HUES6 (cell line): Measurements from ENCODE around the gene ATL1.
"Not testable (repeated sequence)": the region's sequence is repeated elsewhere in the genome, so short reads cannot be mapped to it uniquely, and the experiment has no call there.

Experiments used
- H3K27ac ChIP-seq: 2 replicates; pipeline ENCODE4 v1.7.0; 2013; ENCODE audit warnings: low read depth, mild to moderate bottlenecking, low read length, inconsistent platforms
- H3K27me3 ChIP-seq: 2 replicates; pipeline ENCODE4 v1.6.1; 2013; ENCODE audit warnings: low read length; ENCODE audit not compliant: control insufficient read depth, insufficient read depth
- H3K36me3 ChIP-seq: 2 replicates; pipeline ENCODE4 v1.6.1; 2013; ENCODE audit warnings: low read length; ENCODE audit not compliant: control insufficient read depth, insufficient read depth
- H3K4me1 ChIP-seq: 2 replicates; pipeline ENCODE4 v1.6.1; 2013; ENCODE audit warnings: low read length; ENCODE audit not compliant: control insufficient read depth, insufficient read depth
- H3K4me3 ChIP-seq: 2 replicates; pipeline ENCODE4 v1.5.1; 2013; ENCODE audit warnings: low read depth, low read length
- H3K9ac ChIP-seq: one replicate; pipeline ENCODE4 v1.6.1; 2013; ENCODE audit warnings: mild to moderate bottlenecking, low read length
- H3K9me3 ChIP-seq: 2 replicates; pipeline ENCODE4 v1.6.1; 2013; ENCODE audit warnings: low read depth, low read length; ENCODE audit not compliant: control insufficient read depth, insufficient read depth

The ATL1 gene

GRCh38 chr14:50657753-50658152 is 97.8 kb downstream of the ATL1 start:
- Histone ChIP-seq H3K27ac (peak overlapping the region; percentile 91), H3K27me3 (no peaks in the 10 kb centered on the region), H3K4me3 (peak overlapping the region; percentile 29), H3K9me3 (no peaks in the 10 kb centered on the region), H3K9ac (peak overlapping the region; percentile 43), H3K4me1 (peaks cover 25% of the 10 kb centered on the region), H3K36me3 (peaks cover 24% of the 10 kb centered on the region)

DNA sequence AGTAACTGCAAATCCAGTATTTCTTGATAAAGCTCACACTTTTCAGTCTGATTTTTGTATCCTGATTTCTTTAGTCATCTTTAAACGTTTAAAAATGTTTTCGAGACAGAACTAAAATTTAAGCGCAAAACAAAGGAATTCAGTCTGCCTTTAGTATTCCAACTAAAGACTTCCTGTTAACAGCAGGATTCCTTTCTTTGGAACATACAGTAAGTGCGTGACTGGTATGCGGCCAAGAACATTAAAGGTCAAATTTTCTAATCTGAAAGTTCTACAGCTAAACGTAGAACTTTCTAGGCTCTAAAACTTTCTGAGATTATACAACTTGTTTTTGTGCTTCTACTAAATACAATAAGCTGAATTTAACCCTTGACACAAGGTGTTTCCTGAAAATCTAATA is 98.3 kb downstream of the ATL1 start:
- Histone ChIP-seq H3K4me3 (peak overlapping the region; percentile 29), H3K4me1 (peaks cover 25% of the 10 kb centered on the region), H3K27ac (peak overlapping the region; percentile 91), H3K9me3 (no peaks in the 10 kb centered on the region), H3K9ac (peak overlapping the region; percentile 43), H3K36me3 (peaks cover 24% of the 10 kb centered on the region), H3K27me3 (no peaks in the 10 kb centered on the region)

DNA sequence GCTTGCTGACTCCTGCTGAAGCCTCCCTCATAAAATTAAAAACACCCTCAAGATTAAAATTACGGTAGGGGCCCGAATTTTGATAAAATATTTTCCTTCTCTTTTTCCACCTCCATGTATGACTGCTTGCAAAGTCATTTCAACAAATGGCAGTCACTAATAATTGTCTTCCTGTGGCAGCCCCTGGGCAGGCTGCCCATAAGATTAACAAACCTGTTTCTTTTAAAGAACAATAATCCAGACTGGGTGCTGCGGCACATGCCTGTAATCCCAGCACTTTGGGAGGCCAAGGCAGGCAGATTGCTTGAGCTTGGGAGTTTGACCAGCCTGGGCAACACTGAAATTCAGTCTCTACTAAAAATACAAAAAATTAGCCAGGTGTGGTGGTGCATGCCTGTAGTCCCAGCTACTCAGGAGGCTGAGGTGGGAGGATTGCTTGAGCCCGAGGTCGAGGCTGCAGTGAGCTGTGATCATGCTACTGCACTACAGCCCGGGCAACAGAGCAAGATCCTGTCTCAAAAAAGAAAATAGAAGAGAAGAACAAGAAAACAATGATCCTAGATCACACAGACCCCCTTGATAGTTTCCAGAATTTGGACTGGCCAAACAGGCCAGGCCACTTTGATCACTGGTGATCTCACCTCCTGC is 99.5 kb downstream of the ATL1 start:
- Histone ChIP-seq H3K4me3 (no peak overlapping the region), H3K27me3 (no peaks in the 10 kb centered on the region), H3K36me3 (peaks cover 35% of the 10 kb centered on the region), H3K4me1 (peaks cover 25% of the 10 kb centered on the region), H3K9ac (no peak overlapping the region), H3K27ac (peak overlapping the region; percentile 91; the same call in 1 of the 2 replicates), H3K9me3 (no peaks in the 10 kb centered on the region)

DNA sequence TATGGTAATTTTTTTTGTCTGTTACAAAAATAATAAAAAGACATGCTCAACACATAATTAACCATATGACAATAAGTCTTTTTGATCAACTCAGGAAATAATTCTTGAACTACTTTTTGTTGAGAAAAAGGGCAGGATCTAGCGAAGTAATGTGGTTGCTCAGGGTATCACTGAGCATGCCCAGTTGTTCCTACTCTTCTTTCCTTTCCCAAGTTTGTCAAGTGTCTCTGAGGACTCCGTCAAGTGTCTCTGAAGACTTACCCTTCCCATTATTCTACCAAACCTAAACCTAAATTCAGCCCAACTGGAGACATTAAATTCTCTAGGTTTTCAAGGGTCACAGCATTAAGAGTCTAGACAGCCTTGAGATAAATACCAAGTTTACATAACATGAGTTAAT is 104.6 kb downstream of the ATL1 start:
- not testable (repeated sequence) for H3K27me3 ChIP-seq, H3K27ac ChIP-seq, H3K9ac ChIP-seq, H3K4me1 ChIP-seq, H3K9me3 ChIP-seq, H3K4me3 ChIP-seq
- H3K36me3 ChIP-seq = peaks cover 39% of the 10 kb centered on the region

- peaks cover 35% of the 10 kb centered on the region for H3K36me3 ChIP-seq
- not testable (repeated sequence) for H3K9ac ChIP-seq, H3K27ac ChIP-seq, H3K9me3 ChIP-seq, H3K27me3 ChIP-seq
- peak overlapping the region; percentile 65 for H3K4me3 ChIP-seq
- H3K4me1 ChIP-seq = peaks cover 17% of the 10 kb centered on the region
These were observed 105.4 kb downstream of the ATL1 start for GRCh38 chr14:50665300-50665699.

DNA sequence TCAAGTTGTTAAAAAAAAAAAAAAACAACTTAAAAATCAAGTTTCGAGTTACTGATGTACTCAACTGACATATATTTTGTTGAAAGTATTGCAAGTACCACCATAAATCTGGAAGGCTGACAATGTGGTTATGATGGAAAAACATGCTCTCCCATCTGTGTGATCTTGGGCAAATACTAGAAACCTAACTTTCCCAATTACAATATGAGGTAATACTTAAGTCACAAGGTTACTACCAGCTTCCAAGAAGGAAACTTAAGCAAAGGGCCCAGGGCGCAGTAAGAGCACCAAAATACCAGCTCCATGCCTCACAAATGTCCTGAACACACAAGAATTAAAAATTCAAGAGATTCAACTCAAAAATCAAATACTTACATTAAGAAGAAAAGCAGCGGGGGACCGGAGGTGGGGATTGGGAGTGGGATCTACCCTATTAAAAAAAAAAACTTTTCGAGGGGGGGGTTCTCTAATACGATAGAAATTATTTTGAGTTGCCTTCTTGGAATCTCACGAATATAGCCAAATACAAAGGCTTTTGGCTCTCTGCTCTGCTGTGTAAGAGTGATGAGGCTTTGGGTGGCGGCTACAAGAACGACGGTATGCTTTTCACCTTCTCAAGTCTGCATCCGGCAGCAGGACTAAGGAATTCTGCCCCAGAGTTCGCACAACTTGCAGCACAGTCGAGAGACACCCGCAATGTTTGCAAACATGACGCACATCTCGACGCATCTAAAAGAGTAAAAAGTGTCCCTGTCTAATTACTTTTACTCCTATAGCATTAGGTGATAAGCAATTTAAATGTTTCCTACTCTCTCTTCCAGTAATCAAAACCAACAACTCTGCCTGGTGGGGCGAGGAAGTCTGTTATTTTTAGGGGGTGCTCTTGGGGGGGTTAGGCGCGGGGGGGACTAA is 107.1 kb downstream of the ATL1 start:
- Histone ChIP-seq H3K9me3 (no peaks in the 10 kb centered on the region), H3K27me3 (no peaks in the 10 kb centered on the region), H3K36me3 (peaks cover 20% of the 10 kb centered on the region), H3K9ac (peak overlapping the region; percentile 90), H3K4me3 (peak overlapping the region; percentile 65), H3K4me1 (peaks cover 20% of the 10 kb centered on the region), H3K27ac (peak overlapping the region; percentile 89)

- Histone ChIP-seq H3K27ac (peak overlapping the region; percentile 89), H3K9ac (peak overlapping the region; percentile 90), H3K4me1 (peaks cover 20% of the 10 kb centered on the region), H3K36me3 (peaks cover 16% of the 10 kb centered on the region), H3K9me3 (no peaks in the 10 kb centered on the region), H3K27me3 (no peaks in the 10 kb centered on the region), H3K4me3 (peak overlapping the region; percentile 65)
These were observed 107.7 kb downstream of the ATL1 start for GRCh38 chr14:50667684-50667995.

DNA sequence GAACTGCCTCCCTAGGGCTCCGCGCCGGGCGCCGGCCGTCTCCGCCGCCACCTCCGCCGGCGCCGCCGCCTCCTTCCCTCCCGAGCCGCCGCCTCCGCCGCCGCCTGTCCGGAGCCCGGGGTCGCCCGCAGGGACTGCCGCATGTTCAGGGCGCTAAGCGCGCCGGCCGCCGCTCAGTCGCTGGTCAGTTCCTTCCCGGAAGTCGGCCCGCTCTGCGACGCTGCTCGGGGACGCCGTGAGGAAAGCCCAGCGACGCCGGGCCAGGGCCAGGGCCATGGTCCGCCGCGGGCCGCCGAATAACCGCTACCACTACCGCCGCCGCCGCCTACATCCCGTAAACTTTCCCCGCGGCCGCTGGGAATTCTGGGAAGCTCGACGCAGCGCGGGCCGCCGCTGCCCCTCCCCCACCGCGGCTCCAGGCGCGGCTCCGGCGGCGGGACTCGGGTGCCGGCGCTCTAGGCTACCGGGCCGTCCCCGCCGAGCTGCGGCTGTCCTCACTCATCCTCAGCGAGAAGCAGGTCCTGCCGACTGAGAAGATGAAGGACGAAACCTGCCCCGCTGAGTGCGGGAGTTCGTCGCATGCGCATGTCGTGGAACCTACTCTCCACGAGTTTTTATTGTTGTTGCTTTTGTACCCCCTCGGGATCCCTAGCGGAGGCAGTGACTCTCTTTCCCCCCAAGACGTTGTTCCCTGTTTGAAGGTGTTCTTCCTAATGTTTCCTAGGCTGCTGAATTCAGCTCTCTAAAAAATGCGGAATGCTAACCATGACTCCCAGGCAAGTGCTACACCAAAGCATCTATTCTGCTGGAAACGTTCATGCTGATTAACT is 108.3 kb downstream of the ATL1 start, which contains the start of gene SAV1:
Gene SAV1, minus strand, starts transcription at position 311 of the 830 bp plus-strand sequence. CDS start 339 bp downstream, outside the sequence.
- Histone ChIP-seq H3K9ac (peak within 1 kb of the TSS; percentile 90), H3K27ac (peak within 1 kb of the TSS; percentile 89), H3K4me1 (peaks cover 20% of the 10 kb centered on the region), H3K4me3 (peak within 1 kb of the TSS; percentile 65), H3K27me3 (no peaks in the 10 kb centered on the region), H3K9me3 (no peaks in the 10 kb centered on the region), H3K36me3 (peaks cover 15% of the 10 kb centered on the region)

DNA sequence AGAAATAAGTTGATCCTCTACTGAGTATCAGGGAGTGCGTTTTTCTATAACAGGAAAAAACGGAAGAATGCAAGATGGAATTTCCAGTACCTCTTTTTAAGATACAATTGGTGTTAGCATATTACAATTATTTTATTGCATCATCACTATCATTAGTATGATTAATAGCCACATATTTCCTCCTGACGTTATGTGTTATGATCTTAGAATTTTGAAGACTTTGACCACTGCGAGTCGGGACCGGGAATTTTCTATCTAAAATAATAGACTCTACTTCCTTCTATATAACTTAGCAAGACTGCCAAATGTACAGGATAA is 108.8 kb downstream of the ATL1 start:
- Histone ChIP-seq H3K9ac (peak overlapping the region; percentile 90), H3K9me3 (no peaks in the 10 kb centered on the region), H3K4me1 (peaks cover 20% of the 10 kb centered on the region), H3K4me3 (peak overlapping the region; percentile 65), H3K36me3 (peaks cover 10% of the 10 kb centered on the region), H3K27ac (peak overlapping the region; percentile 89; the same call in 1 of the 2 replicates), H3K27me3 (no peaks in the 10 kb centered on the region)

- Histone ChIP-seq H3K27ac (peak overlapping the region; percentile 36; the same call in 1 of the 2 replicates), H3K27me3 (no peaks in the 10 kb centered on the region), H3K36me3 (peaks cover 4% of the 10 kb centered on the region), H3K4me1 (peaks cover 20% of the 10 kb centered on the region), H3K4me3 (peak overlapping the region; percentile 65), H3K9me3 (no peaks in the 10 kb centered on the region), H3K9ac (peak overlapping the region; percentile 46)
These were observed 109.6 kb downstream of the ATL1 start for GRCh38 chr14:50669441-50669986.
